ENCODE results near the gene OR8H3. TPM values are rescaled to one million over a fixed set of nuclear protein-coding genes. Genes with fewer than 3 reads are reported as not detected.
"Not testable (repeated sequence)": the region's sequence is repeated elsewhere in the genome, so short reads cannot be mapped to it uniquely, and the experiment has no call there.

The OR8H3 gene
- total and polyA plus RNA-seq, 2 donors (not counting 1 experiment from before 2014, with no cell fraction given), result not detected

- ATAC-seq (ENCODE audit: low read depth), result no peak
- intact Hi-C loops (cut with micrococcal nuclease), result no loop called here
- TF ChIP-seq EZH2 (IDR thresholded peaks at IDR 0.05; ENCODE audit: borderline replicate concordance, insufficient read depth, low read depth, low read length, poor library complexity, severe bottlenecking) (no peak), CTCF (IDR thresholded peaks at IDR 0.05) (no peak)
- H3K4me1 ChIP-seq (ENCODE audit: control insufficient read depth in 2 of 2, insufficient read depth in 2 of 2, low read length in 2 of 2), result no peaks in the 10 kb centered on the region
- no peaks in the 10 kb centered on the region for H3K79me2 ChIP-seq (ENCODE audit: control insufficient read depth, insufficient read depth, low read length)
- Mint-ChIP-seq H3K4me3 (no peak within 1 kb of the TSS), H3K9me3 (ENCODE audit: insufficient read depth) (peaks cover 8% of the 10 kb centered on the region), H3K4me1 (no peaks in the 10 kb centered on the region), H3K27me3 (no peaks in the 10 kb centered on the region), H3K27ac (no peak within 1 kb of the TSS)
- H3K9me3 ChIP-seq (ENCODE audit: control extremely low read depth in 1 of 3, control insufficient read depth in 2 of 3, insufficient read depth in 1 of 3, low read length in 2 of 3), result no peaks in the 10 kb centered on the region
- H3K27ac ChIP-seq (ENCODE audit: low read length in 2 of 2), result no peak within 1 kb of the TSS
- no peak within 1 kb of the TSS for H2AFZ ChIP-seq (ENCODE audit: insufficient read depth, low read depth, low read length, poor library complexity, severe bottlenecking)
- no peak within 1 kb of the TSS for H3K9ac ChIP-seq (ENCODE audit: low read length)
- DNase-seq, result no peak
- no peaks in the 10 kb centered on the region for H3K36me3 ChIP-seq (replicated peaks in 1 of 2; ENCODE audit: control extremely low read depth in 1 of 2, control insufficient read depth in 1 of 2, extremely low read depth in 1 of 2, insufficient read depth in 2 of 2, low read length in 1 of 2)
- ChIA-PET POLR2A (no interaction called here), CTCF (no interaction called here)
- no peaks in the 10 kb centered on the region for H3K27me3 ChIP-seq (replicated peaks in 1 of 4; ENCODE audit: control extremely low read depth in 1 of 4, control insufficient read depth in 3 of 4, insufficient read depth in 4 of 4, low read length in 3 of 4)
- H4K20me1 ChIP-seq (ENCODE audit: control insufficient read depth, insufficient read depth, low read length, poor library complexity, severe bottlenecking), result no peaks in the 10 kb centered on the region
- no peak within 1 kb of the TSS for H3K4me2 ChIP-seq (replicated peaks; ENCODE audit: low read depth, low read length, poor library complexity, severe bottlenecking)
- H3K4me3 ChIP-seq (ENCODE audit: control extremely low read depth in 1 of 5, extremely low read depth in 1 of 5, insufficient read depth in 1 of 5, low read depth in 2 of 5, low read length in 4 of 5), result no peak within 1 kb of the TSS
Measured at GRCh38 chr11:56140151-56140661, 18.0 kb downstream of the OR8H3 start, which contains the start of gene OR8J3. Gene OR8J3 (minus strand): TSS chr11:56140201. CDS start chr11:56137718, 2,483 bp downstream.

DNA sequence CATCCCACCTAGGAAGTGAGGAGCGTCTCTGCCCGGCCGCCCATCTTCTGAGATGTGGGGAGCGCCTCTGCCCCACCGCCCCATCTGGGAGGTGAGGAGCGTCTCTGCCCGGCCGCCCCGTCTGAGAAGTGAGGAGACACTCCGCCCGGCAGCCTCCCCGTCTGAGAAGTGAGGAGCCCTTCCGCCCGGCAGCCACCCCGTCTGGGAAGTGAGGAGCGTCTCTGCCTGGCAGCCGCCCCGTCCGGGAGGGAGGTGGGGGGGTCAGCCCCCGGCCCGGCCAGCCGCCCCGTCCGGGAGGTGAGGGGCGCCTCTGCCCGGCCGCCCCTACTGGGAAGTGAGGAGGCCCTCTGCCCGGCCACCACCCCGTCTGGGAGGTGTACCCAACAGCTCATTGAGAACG, 21.5 kb downstream of the OR8H3 start:
- WGBS (ENCODE audit: insufficient coverage), result 97% methylated on average over 13 of the region's 30 CpGs
- H3K4me3 Mint-ChIP-seq; H3K36me3 ChIP-seq (replicated peaks in 1 of 2; ENCODE audit: control extremely low read depth in 1 of 2, control insufficient read depth in 1 of 2, extremely low read depth in 1 of 2, insufficient read depth in 2 of 2, low read length in 1 of 2); H3K4me2 ChIP-seq (replicated peaks; ENCODE audit: low read depth, low read length, poor library complexity, severe bottlenecking); H3K27ac Mint-ChIP-seq; H3K79me2 ChIP-seq (ENCODE audit: control insufficient read depth, insufficient read depth, low read length); POLR2A ChIA-PET; H4K20me1 ChIP-seq (ENCODE audit: control insufficient read depth, insufficient read depth, low read length, poor library complexity, severe bottlenecking); H3K9ac ChIP-seq (ENCODE audit: low read length); H2AFZ ChIP-seq (ENCODE audit: insufficient read depth, low read depth, low read length, poor library complexity, severe bottlenecking); DNase-seq; H3K27ac ChIP-seq (ENCODE audit: low read length in 2 of 2); H3K27me3 Mint-ChIP-seq; H3K4me1 ChIP-seq (ENCODE audit: control insufficient read depth in 2 of 2, insufficient read depth in 2 of 2, low read length in 2 of 2); CTCF ChIA-PET; H3K9me3 ChIP-seq (ENCODE audit: control extremely low read depth in 1 of 3, control insufficient read depth in 2 of 3, insufficient read depth in 1 of 3, low read length in 2 of 3); intact Hi-C loops (cut with micrococcal nuclease); H3K9me3 Mint-ChIP-seq (ENCODE audit: insufficient read depth); H3K27me3 ChIP-seq (replicated peaks in 1 of 4; ENCODE audit: control extremely low read depth in 1 of 4, control insufficient read depth in 3 of 4, insufficient read depth in 4 of 4, low read length in 3 of 4); H3K4me3 ChIP-seq (ENCODE audit: control extremely low read depth in 1 of 5, extremely low read depth in 1 of 5, insufficient read depth in 1 of 5, low read depth in 2 of 5, low read length in 4 of 5); ATAC-seq (ENCODE audit: low read depth); H3K4me1 Mint-ChIP-seq: not testable (repeated sequence)

Data from B cell (primary cell).